Measurements from ENCODE around the gene WNT11.

DNA sequence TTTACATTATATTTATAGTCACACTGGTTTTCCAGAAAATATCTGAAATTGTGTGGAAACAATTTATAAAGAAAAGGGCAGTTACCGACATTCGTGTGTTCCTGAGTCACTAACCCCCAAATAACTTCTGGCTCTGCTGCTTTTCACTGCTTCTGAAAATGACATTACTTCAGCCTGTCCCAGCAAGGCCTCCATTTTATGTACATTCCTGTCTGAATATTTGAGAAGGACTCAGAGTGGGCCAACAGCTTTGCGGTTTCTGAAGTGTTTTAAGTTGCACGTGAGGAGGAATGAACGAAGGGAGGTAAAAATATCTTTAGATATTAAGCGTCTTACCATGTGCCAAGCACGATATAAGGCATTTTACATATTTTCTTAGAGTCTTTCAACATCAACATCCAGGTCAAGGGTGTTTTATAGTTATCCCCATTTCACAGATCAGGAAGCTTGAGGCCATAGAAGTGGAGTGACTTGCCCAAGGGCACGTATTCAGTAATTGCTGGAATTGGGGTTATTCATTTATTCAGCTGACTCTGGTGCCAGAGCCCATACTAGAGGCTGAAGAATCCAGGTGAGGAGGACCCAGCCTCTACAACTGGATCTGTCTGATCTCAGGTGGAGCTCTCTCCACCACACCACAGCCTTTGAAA is 30.8 kb upstream of the WNT11 start:
- no peak for TF ChIP-seq POLR2A (IDR thresholded peaks at IDR 0.05)
- TF ChIP-seq, protein P1, sequence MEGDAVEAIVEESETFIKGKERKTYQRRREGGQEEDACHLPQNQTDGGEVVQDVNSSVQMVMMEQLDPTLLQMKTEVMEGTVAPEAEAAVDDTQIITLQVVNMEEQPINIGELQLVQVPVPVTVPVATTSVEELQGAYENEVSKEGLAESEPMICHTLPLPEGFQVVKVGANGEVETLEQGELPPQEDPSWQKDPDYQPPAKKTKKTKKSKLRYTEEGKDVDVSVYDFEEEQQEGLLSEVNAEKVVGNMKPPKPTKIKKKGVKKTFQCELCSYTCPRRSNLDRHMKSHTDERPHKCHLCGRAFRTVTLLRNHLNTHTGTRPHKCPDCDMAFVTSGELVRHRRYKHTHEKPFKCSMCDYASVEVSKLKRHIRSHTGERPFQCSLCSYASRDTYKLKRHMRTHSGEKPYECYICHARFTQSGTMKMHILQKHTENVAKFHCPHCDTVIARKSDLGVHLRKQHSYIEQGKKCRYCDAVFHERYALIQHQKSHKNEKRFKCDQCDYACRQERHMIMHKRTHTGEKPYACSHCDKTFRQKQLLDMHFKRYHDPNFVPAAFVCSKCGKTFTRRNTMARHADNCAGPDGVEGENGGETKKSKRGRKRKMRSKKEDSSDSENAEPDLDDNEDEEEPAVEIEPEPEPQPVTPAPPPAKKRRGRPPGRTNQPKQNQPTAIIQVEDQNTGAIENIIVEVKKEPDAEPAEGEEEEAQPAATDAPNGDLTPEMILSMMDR (IDR thresholded peaks at IDR 0.05): no peak
